Activated T-helper 17 cell treated with anti-CD3 and anti-CD28 coated beads, Interleukin-2, amount 50 U/mL, for 72 hours (primary cell): Measurements from ENCODE around the gene SSR1. TPM values are rescaled to one million over a fixed set of nuclear protein-coding genes. Genes with fewer than 3 reads are reported as not detected.

Experiments used
- ATAC-seq: fragments of 150-1000 bp; cut with Tn5 transposase; replicated peaks from 2 replicates; pipeline ENCODE4 v1.10.0; 2021; ENCODE audit warnings: mild to moderate bottlenecking, moderate library complexity
- H3K27ac Mint-ChIP-seq: one replicate; pipeline ENCODE4 v1.8.0; 2022; ENCODE audit warnings: mixed read lengths
- H3K27me3 Mint-ChIP-seq: one replicate; pipeline ENCODE4 v1.8.0; 2022; ENCODE audit warnings: mixed read lengths
- H3K36me3 Mint-ChIP-seq: one replicate; pipeline ENCODE4 v1.8.0; 2022; ENCODE audit warnings: low read depth, mild to moderate bottlenecking, mixed read lengths
- H3K4me1 Mint-ChIP-seq: one replicate; pipeline ENCODE4 v1.8.0; 2022; ENCODE audit warnings: mixed read lengths
- H3K4me3 Mint-ChIP-seq: one replicate; pipeline ENCODE4 v1.8.0; 2022; ENCODE audit warnings: mild to moderate bottlenecking, mixed read lengths
- H3K9me3 Mint-ChIP-seq: one replicate; pipeline ENCODE4 v1.8.0; 2022; ENCODE audit warnings: mixed read lengths
- total RNA-seq, 2 donors: library from RNA; stranded (reverse); gene quantifications; one replicate each; pipeline ENCODE4 v1.2.3, GENCODE V29; 2022

Gene SSR1
- total RNA-seq, 2 donors from 2014 or later = 101 to 157 TPM

GRCh38 chr6:7311176-7311575 is 1.8 kb downstream of the SSR1 start:
- no peaks in the 10 kb centered on the region for H3K27me3 Mint-ChIP-seq
- peaks cover 24% of the 10 kb centered on the region for H3K4me1 Mint-ChIP-seq
- peaks cover 62% of the 10 kb centered on the region for H3K36me3 Mint-ChIP-seq
- ATAC-seq = no peak
- peak overlapping the region; percentile 100 for H3K4me3 Mint-ChIP-seq
- no peaks in the 10 kb centered on the region for H3K9me3 Mint-ChIP-seq
- H3K27ac Mint-ChIP-seq = no peak overlapping the region

GRCh38 chr6:7309050-7309449 is 3.9 kb downstream of the SSR1 start:
- H3K4me1 Mint-ChIP-seq = peaks cover 34% of the 10 kb centered on the region
- ATAC-seq = no peak
- peak overlapping the region; percentile 57 for H3K4me3 Mint-ChIP-seq
- H3K9me3 Mint-ChIP-seq = no peaks in the 10 kb centered on the region
- no peaks in the 10 kb centered on the region for H3K27me3 Mint-ChIP-seq
- peaks cover 83% of the 10 kb centered on the region for H3K36me3 Mint-ChIP-seq
- H3K27ac Mint-ChIP-seq = peak overlapping the region; percentile 91

- Mint-ChIP-seq H3K27me3 (no peaks in the 10 kb centered on the region), H3K4me3 (peak overlapping the region; percentile 6), H3K4me1 (peaks cover 34% of the 10 kb centered on the region), H3K36me3 (peaks cover 98% of the 10 kb centered on the region), H3K9me3 (no peaks in the 10 kb centered on the region), H3K27ac (peak overlapping the region; percentile 76)
- ATAC-seq = no peak
Measured at GRCh38 chr6:7307533-7307932, 5.5 kb downstream of the SSR1 start.

DNA sequence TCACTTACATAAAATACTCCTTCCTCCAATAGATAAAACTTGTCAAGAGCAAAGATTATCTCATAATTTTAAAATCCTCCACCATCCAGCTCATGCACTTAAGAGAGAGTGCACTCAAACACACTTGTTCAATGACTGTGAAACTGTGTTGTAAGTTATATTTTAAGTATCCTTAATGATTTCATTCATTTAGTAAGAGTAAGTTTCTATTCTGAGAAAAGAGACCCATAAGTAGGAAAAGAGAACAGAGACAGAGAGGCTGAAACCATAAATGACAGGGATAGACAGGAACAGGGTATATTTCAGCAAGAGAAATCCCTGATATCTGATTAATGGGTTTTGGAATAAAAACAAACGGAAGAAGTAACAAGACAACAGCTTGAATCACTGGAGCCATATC is 8.2 kb downstream of the SSR1 start:
- no peaks in the 10 kb centered on the region for H3K9me3 Mint-ChIP-seq
- peak overlapping the region; percentile 11 for H3K27ac Mint-ChIP-seq
- peaks cover 29% of the 10 kb centered on the region for H3K4me1 Mint-ChIP-seq
- H3K36me3 Mint-ChIP-seq = peaks cover 100% of the 10 kb centered on the region
- no peaks in the 10 kb centered on the region for H3K27me3 Mint-ChIP-seq
- no peak for ATAC-seq
- H3K4me3 Mint-ChIP-seq = no peak overlapping the region

- Mint-ChIP-seq H3K27ac (no peak overlapping the region), H3K4me1 (peaks cover 10% of the 10 kb centered on the region), H3K4me3 (no peak overlapping the region), H3K36me3 (peaks cover 100% of the 10 kb centered on the region), H3K9me3 (no peaks in the 10 kb centered on the region), H3K27me3 (no peaks in the 10 kb centered on the region)
- no peak for ATAC-seq
Measured at GRCh38 chr6:7301702-7302101, 11.3 kb downstream of the SSR1 start.

- peaks cover 100% of the 10 kb centered on the region for H3K36me3 Mint-ChIP-seq
- no peak overlapping the region for H3K4me3 Mint-ChIP-seq
- H3K27ac Mint-ChIP-seq = peak overlapping the region; percentile 1
- peaks cover 10% of the 10 kb centered on the region for H3K4me1 Mint-ChIP-seq
- no peak for ATAC-seq
- H3K9me3 Mint-ChIP-seq = no peaks in the 10 kb centered on the region
- no peaks in the 10 kb centered on the region for H3K27me3 Mint-ChIP-seq
Measured at GRCh38 chr6:7300926-7301325, 12.1 kb downstream of the SSR1 start.

- ATAC-seq = no peak
- no peaks in the 10 kb centered on the region for H3K9me3 Mint-ChIP-seq
- H3K4me3 Mint-ChIP-seq = no peak overlapping the region
Measured at GRCh38 chr6:7298113-7298512, 14.9 kb downstream of the SSR1 start.

GRCh38 chr6:7296602-7297001 is 16.4 kb downstream of the SSR1 start:
- no peak for ATAC-seq
- H3K9me3 Mint-ChIP-seq = no peaks in the 10 kb centered on the region
- no peak overlapping the region for H3K27ac Mint-ChIP-seq
- H3K4me3 Mint-ChIP-seq = no peak overlapping the region
- H3K27me3 Mint-ChIP-seq = no peaks in the 10 kb centered on the region
- no peaks in the 10 kb centered on the region for H3K4me1 Mint-ChIP-seq
- H3K36me3 Mint-ChIP-seq = peaks cover 91% of the 10 kb centered on the region

More at GRCh38 chr6:7298113-7298512, 14.9 kb downstream of the SSR1 start:
- peaks cover 91% of the 10 kb centered on the region for H3K36me3 Mint-ChIP-seq
- H3K27me3 Mint-ChIP-seq = no peaks in the 10 kb centered on the region
- H3K27ac Mint-ChIP-seq = no peak overlapping the region
- no peaks in the 10 kb centered on the region for H3K4me1 Mint-ChIP-seq

- ATAC-seq = no peak
- H3K36me3 Mint-ChIP-seq = peaks cover 91% of the 10 kb centered on the region
- H3K4me3 Mint-ChIP-seq = no peak overlapping the region
- H3K9me3 Mint-ChIP-seq = no peaks in the 10 kb centered on the region
- no peaks in the 10 kb centered on the region for H3K27me3 Mint-ChIP-seq
- H3K4me1 Mint-ChIP-seq = no peaks in the 10 kb centered on the region
- no peak overlapping the region for H3K27ac Mint-ChIP-seq
Measured at GRCh38 chr6:7295916-7296315, 17.1 kb downstream of the SSR1 start.

- H3K4me1 Mint-ChIP-seq = no peaks in the 10 kb centered on the region
- H3K9me3 Mint-ChIP-seq = no peaks in the 10 kb centered on the region
- peak overlapping the region; percentile 48 for H3K27ac Mint-ChIP-seq
- H3K4me3 Mint-ChIP-seq = no peak overlapping the region
- peaks cover 91% of the 10 kb centered on the region for H3K36me3 Mint-ChIP-seq
- no peak for ATAC-seq
- no peaks in the 10 kb centered on the region for H3K27me3 Mint-ChIP-seq
Measured at GRCh38 chr6:7292596-7293255, 20.3 kb downstream of the SSR1 start.

GRCh38 chr6:7290079-7290478 is 22.9 kb downstream of the SSR1 start:
- Mint-ChIP-seq H3K9me3 (no peaks in the 10 kb centered on the region), H3K4me1 (no peaks in the 10 kb centered on the region), H3K36me3 (peaks cover 91% of the 10 kb centered on the region), H3K27me3 (no peaks in the 10 kb centered on the region), H3K4me3 (no peak overlapping the region), H3K27ac (no peak overlapping the region)
- ATAC-seq = no peak

- Mint-ChIP-seq H3K36me3 (peaks cover 76% of the 10 kb centered on the region), H3K4me3 (no peak overlapping the region), H3K27ac (no peak overlapping the region), H3K27me3 (no peaks in the 10 kb centered on the region), H3K4me1 (peaks cover 15% of the 10 kb centered on the region), H3K9me3 (no peaks in the 10 kb centered on the region)
- ATAC-seq = no peak
Measured at GRCh38 chr6:7285416-7285815, 27.6 kb downstream of the SSR1 start.

DNA sequence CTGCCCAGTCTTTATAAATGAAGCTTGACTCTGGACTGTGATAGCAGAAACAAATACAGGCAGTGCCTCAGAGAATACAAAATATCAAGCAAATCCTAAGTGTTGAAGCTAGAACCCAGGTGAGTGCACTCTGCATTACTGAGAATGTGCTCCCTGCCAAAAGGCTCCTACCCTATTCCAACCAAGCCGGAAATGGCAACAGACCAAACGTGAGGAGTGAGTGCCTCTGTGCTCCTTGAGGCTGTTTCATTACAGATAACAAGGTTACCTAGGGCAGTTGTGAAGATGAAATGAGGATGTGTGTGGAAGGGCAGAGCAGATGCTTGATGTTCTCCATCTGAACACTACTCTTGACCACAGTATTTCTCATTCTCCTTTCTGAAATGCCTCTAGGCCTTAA is 29.3 kb downstream of the SSR1 start:
- peaks cover 59% of the 10 kb centered on the region for H3K36me3 Mint-ChIP-seq
- H3K27me3 Mint-ChIP-seq = no peaks in the 10 kb centered on the region
- H3K27ac Mint-ChIP-seq = no peak overlapping the region

GRCh38 chr6:7282097-7282906 is 30.7 kb downstream of the SSR1 start:
- peaks cover 45% of the 10 kb centered on the region for H3K36me3 Mint-ChIP-seq

More for the DNA sequence above, 29.3 kb downstream of the SSR1 start:
- no peak for ATAC-seq
- Mint-ChIP-seq H3K4me1 (peaks cover 15% of the 10 kb centered on the region), H3K9me3 (no peaks in the 10 kb centered on the region), H3K4me3 (no peak overlapping the region)

DNA sequence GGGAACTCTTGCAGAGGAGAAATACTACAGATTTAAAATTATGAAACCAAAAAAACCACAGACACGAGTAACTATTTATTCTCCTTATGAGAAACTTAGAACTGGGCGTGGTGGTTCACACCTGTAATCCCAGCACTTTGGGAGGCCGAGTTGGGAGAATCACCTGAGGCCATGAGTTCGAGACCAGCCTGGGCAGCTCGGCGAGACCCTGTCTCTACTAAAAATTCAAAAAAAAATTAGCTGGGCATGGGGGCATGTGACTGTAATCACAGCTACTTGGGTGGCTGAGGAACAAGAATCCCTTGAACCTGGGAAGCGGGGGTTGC is 36.8 kb downstream of the SSR1 start:
- Mint-ChIP-seq H3K36me3 (peaks cover 3% of the 10 kb centered on the region), H3K4me3 (no peak overlapping the region), H3K27me3 (peaks cover 3% of the 10 kb centered on the region), H3K9me3 (no peaks in the 10 kb centered on the region), H3K4me1 (peaks cover 9% of the 10 kb centered on the region), H3K27ac (no peak overlapping the region)
- ATAC-seq = no peak

More at GRCh38 chr6:7282097-7282906, 30.7 kb downstream of the SSR1 start:
- Mint-ChIP-seq H3K4me3 (peak overlapping the region; percentile 52), H3K4me1 (peaks cover 15% of the 10 kb centered on the region), H3K27ac (peak overlapping the region; percentile 87), H3K9me3 (no peaks in the 10 kb centered on the region), H3K27me3 (no peaks in the 10 kb centered on the region)
- peak; percentile 78 for ATAC-seq
